Amygdala (tissue), 56 donors: Measurements from ENCODE around the gene GPR101.
"Not testable (repeated sequence)": the region's sequence is repeated elsewhere in the genome, so short reads cannot be mapped to it uniquely, and the experiment has no call there.

Experiments
- DNase-seq, 56 donors: peaks; one replicate each; lab custom pipeline; 2025; lab: John Stamatoyannopoulos, UW

Gene GPR101

DNA sequence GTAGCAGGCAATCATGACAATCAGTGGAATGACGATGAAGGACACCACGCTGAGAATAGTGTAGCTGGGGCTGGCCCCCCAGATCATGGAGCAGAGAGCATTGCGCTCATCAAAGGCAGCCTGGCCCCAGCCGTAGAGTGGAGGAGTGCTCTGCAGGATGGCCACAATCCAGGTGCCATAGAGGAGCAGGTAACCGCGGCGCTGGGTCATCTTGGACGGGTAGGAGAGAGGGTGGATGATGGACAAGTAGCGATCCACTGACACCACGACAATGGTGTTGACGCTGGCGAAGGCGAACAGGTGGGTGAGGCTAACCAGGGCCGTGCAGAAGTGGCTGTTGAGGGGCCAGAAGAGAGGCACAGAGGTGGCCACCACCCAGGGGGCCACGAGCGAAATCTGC lies 2.8 kb downstream of the GPR101 start:
- no peak for DNase-seq

DNA sequence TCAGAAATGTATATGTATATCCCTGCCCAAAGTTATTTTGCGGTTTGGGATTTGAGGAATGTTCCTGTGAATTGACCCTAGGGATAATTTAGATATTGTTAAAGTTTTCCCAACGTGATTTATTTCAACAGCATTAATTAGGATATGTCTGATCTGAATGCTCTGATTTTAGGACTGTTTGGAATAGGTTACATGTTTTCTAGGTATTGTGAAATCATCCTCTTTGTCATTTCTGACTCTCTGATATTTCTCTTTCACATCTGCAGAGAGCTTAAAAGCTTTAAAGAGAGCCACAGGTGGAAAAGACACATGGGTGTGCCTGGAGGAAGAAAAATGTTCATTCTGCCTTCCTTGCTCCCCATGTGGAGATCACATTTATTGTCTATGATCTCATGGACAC lies 5.1 kb downstream of the GPR101 start:
- DNase-seq, result no peak

DNA sequence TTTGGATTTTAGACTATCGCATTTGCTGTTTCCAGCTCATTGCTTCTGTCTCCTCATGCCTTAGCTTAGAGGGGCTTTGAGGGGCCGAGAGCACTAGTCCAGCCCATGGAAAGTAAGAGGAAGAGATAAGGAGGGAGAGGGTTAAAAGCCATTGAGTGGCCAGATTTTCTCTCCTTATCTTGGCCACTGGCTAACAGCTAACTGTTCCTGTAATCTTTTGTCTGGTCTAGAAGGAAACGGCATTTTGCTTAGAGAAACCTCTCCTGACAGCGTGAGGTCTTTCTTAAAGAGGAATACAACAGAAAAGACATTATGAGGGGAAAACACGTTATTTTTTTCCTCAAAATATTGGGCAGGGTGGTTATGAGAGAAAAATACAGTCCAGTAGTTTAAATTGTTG lies 7.9 kb downstream of the GPR101 start:
- no peak for DNase-seq

DNA sequence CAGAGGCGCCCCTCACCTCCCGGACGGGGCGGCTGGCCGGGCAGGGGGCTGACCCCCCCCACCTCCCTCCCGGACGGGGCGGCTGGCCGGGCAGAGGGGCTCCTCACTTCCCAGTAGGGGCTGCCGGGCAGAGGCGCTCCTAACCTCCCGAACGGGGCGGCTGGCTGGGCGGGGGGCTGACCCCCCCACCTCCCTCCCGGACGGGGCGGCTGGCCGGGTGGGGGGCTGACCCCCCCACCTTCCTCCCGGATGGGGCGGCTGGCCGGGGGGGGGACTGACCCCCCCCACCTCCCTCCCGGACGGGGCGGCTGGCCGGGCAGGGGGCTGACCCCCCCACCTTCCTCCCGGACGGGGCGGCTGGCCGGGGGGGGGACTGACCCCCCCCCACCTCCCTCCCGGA lies 33.6 kb downstream of the GPR101 start:
- not testable (repeated sequence) for DNase-seq

DNA sequence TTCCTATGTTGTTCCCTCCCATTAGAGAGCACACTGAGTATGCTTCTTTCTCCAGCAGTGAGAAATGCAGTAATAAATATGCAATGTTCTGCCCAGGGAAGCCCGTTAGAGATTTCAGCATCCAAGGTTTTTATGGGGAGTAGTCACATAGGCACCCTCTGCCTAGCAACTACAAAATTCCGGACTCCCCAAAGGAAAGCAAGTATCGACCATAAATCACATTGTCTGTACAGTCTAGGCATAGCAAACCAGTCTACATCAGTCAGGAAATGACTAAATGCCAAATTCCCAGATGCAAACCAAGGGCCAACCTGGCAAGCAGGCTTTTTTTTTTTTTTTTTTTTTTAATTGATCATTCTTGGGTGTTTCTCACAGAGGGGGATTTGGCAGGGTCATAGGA lies 34.8 kb downstream of the GPR101 start:
- DNase-seq, result no peak
